COR-L47 (cell line): Measurements from ENCODE around the gene CADM4.
A peak's percentile ranks its signal among the peaks of the same experiment; 100 is the strongest.
"Not testable (repeated sequence)": the region's sequence is repeated elsewhere in the genome, so short reads cannot be mapped to it uniquely, and the experiment has no call there.

Experiments used
- DNase-seq: peaks from one replicate; lab custom pipeline; 2025; lab: John Stamatoyannopoulos, UW

The CADM4 gene

GRCh38 chr19:43662487-43662886 is 22.8 kb upstream of the CADM4 start:
- peak; percentile 8 for DNase-seq

- DNase-seq = no peak
Measured at GRCh38 chr19:43660971-43661360, 21.3 kb upstream of the CADM4 start.

GRCh38 chr19:43660301-43660970 is 20.8 kb upstream of the CADM4 start:
- no peak for DNase-seq

- no peak for DNase-seq
Measured at GRCh38 chr19:43658494-43658893, 18.8 kb upstream of the CADM4 start.

- DNase-seq = no peak
Measured at GRCh38 chr19:43658001-43658400, 18.4 kb upstream of the CADM4 start.

GRCh38 chr19:43656436-43656835 is 16.8 kb upstream of the CADM4 start:
- DNase-seq = no peak

- no peak for DNase-seq
Measured at GRCh38 chr19:43652546-43652874, 12.9 kb upstream of the CADM4 start.

- DNase-seq = peak; percentile 44
Measured at GRCh38 chr19:43651758-43652545, 12.3 kb upstream of the CADM4 start.

- not testable (repeated sequence) for DNase-seq
Measured at GRCh38 chr19:43650276-43650675, 10.6 kb upstream of the CADM4 start.

- no peak for DNase-seq
Measured at GRCh38 chr19:43649514-43649913, 9.9 kb upstream of the CADM4 start.

- no peak for DNase-seq
Measured at GRCh38 chr19:43648633-43649032, 9.0 kb upstream of the CADM4 start.

- no peak for DNase-seq
Measured at GRCh38 chr19:43644181-43644580, 4.5 kb upstream of the CADM4 start.

- peak; percentile 56 for DNase-seq
Measured at GRCh38 chr19:43643326-43643725, 3.7 kb upstream of the CADM4 start.

GRCh38 chr19:43642531-43642930 is 2.9 kb upstream of the CADM4 start:
- DNase-seq = no peak

GRCh38 chr19:43641333-43641732 is 1.7 kb upstream of the CADM4 start:
- DNase-seq = no peak

GRCh38 chr19:43640424-43640757 is 741 bp upstream of the CADM4 start:
- DNase-seq = no peak

- no peak for DNase-seq
Measured at GRCh38 chr19:43638995-43639518, 593 bp downstream of the CADM4 start.

GRCh38 chr19:43638214-43638994 is 1.2 kb downstream of the CADM4 start:
- DNase-seq = no peak

GRCh38 chr19:43636121-43636683 is 3.4 kb downstream of the CADM4 start:
- DNase-seq = no peak

GRCh38 chr19:43635561-43635940 is 4.1 kb downstream of the CADM4 start:
- DNase-seq = not testable (repeated sequence)

GRCh38 chr19:43634872-43635560 is 4.6 kb downstream of the CADM4 start:
- DNase-seq = no peak

- DNase-seq = no peak
Measured at GRCh38 chr19:43634506-43634871, 5.2 kb downstream of the CADM4 start.
